ENCODE data around the gene KIAA1210.
"Not testable (repeated sequence)": the region's sequence is repeated elsewhere in the genome, so short reads cannot be mapped to it uniquely, and the experiment has no call there.

DNA sequence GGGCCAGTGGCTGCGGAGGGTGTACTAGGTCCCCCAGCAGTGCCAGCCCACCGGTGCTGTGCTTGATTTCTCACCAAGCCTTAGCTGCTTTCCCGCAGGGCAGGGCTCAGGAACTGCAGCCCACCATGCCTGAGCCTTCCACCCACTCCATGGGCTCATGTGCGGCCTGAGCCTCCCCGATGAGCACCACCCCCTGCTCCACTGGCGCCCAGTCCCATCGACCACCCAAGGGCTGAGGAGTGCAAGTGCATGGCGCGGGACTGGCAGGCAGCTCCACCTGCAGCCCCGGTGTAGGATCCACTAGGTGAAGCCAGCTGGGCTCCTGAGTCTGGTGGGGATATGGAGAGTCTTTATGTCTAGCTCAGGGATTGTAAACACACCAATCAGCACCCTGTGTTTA, 98.0 kb downstream of the KIAA1210 start:
- TF ChIP-seq MAFK (IDR thresholded peaks at IDR 0.05; ENCODE audit: low read depth, low read length); RFX5 (IDR thresholded peaks at IDR 0.05; ENCODE audit: low read depth, low read length); MAZ (IDR thresholded peaks at IDR 0.05; ENCODE audit: borderline replicate concordance, low read depth, low read length); POLR2A (IDR thresholded peaks at IDR 0.05; ENCODE audit: low read depth, low read length); MXI1 (IDR thresholded peaks at IDR 0.05; ENCODE audit: borderline replicate concordance, low read depth, low read length): not testable (repeated sequence)
- TF ChIP-seq, protein P1, sequence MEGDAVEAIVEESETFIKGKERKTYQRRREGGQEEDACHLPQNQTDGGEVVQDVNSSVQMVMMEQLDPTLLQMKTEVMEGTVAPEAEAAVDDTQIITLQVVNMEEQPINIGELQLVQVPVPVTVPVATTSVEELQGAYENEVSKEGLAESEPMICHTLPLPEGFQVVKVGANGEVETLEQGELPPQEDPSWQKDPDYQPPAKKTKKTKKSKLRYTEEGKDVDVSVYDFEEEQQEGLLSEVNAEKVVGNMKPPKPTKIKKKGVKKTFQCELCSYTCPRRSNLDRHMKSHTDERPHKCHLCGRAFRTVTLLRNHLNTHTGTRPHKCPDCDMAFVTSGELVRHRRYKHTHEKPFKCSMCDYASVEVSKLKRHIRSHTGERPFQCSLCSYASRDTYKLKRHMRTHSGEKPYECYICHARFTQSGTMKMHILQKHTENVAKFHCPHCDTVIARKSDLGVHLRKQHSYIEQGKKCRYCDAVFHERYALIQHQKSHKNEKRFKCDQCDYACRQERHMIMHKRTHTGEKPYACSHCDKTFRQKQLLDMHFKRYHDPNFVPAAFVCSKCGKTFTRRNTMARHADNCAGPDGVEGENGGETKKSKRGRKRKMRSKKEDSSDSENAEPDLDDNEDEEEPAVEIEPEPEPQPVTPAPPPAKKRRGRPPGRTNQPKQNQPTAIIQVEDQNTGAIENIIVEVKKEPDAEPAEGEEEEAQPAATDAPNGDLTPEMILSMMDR (conservative IDR thresholded peaks at IDR 0.05; ENCODE audit: low read depth, low read length), result not testable (repeated sequence)
- TF ChIP-seq, protein P2, sequence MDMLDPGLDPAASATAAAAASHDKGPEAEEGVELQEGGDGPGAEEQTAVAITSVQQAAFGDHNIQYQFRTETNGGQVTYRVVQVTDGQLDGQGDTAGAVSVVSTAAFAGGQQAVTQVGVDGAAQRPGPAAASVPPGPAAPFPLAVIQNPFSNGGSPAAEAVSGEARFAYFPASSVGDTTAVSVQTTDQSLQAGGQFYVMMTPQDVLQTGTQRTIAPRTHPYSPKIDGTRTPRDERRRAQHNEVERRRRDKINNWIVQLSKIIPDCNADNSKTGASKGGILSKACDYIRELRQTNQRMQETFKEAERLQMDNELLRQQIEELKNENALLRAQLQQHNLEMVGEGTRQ (IDR thresholded peaks at IDR 0.05; ENCODE audit: low read depth, low read length), result not testable (repeated sequence)
- TF ChIP-seq, protein P3, sequence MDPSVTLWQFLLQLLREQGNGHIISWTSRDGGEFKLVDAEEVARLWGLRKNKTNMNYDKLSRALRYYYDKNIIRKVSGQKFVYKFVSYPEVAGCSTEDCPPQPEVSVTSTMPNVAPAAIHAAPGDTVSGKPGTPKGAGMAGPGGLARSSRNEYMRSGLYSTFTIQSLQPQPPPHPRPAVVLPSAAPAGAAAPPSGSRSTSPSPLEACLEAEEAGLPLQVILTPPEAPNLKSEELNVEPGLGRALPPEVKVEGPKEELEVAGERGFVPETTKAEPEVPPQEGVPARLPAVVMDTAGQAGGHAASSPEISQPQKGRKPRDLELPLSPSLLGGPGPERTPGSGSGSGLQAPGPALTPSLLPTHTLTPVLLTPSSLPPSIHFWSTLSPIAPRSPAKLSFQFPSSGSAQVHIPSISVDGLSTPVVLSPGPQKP (IDR thresholded peaks at IDR 0.05; ENCODE audit: borderline replicate concordance, low read depth, low read length), result not testable (repeated sequence)

Measured in IMR-90 (cell line).